OCI-LY7 (cell line): ENCODE results near the gene BRD2.

ENCODE experiments used
- CTCF ChIP-seq: fragments of 200-600 bp; sonication (generic); conservative IDR thresholded peaks from 2 replicates; pipeline ENCODE4 v1.5.1; 2014; ENCODE audit warnings: mild to moderate bottlenecking, antibody characterized with exemption, low read length, moderate library complexity, mixed read lengths
- EZH2phosphoT487 ChIP-seq: fragments of 200-600 bp; sonication (generic); IDR thresholded peaks from 2 replicates; pipeline ENCODE4 v1.6.1; 2018; ENCODE audit warnings: low read depth, borderline replicate concordance, mild to moderate bottlenecking, mixed run types, antibody characterized with exemption, low read length, moderate library complexity, mixed read lengths

GRCh38 chr6:32975886-32976285 is 7.5 kb downstream of the BRD2 start:
- TF ChIP-seq CTCF (no peak), EZH2phosphoT487 (no peak)
